ENCODE results near the gene RIPK1. TPM values are rescaled to one million over a fixed set of nuclear protein-coding genes. Genes with fewer than 3 reads are reported as not detected.

RIPK1 gene
- total and polyA plus RNA-seq, 2 donors (not counting 3 experiments of a cell fraction or from before 2014, with no cell fraction given) = 11.2 to 20.6 TPM

GRCh38 chr6:3157131-3157933 is 89.0 kb downstream of the RIPK1 start, which contains the start of gene TUBB2A:
TSS of gene TUBB2A (minus strand) at chr6:3157544. CDS start at chr6:3157463, 81 bp downstream.
- Histone ChIP-seq H4K20me1 (replicated peaks; ENCODE audit: control insufficient read depth, extremely low read depth, insufficient read depth, low read length) (no peaks in the 10 kb centered on the region), H3K27ac (ENCODE audit: insufficient read depth, low read depth, low read length) (peak within 1 kb of the TSS; percentile 74), H3K9me1 (replicated peaks; ENCODE audit: control insufficient read depth, extremely low read depth, insufficient read depth, low read length) (no peaks in the 10 kb centered on the region), H3K27me3 (ENCODE audit: control insufficient read depth in 2 of 2, insufficient read depth in 2 of 2, low read length in 2 of 2) (no peaks in the 10 kb centered on the region), H3K9ac (replicated peaks; ENCODE audit: extremely low read depth, insufficient read depth, low read length) (peak within 1 kb of the TSS; percentile 88), H3K79me2 (ENCODE audit: control insufficient read depth, insufficient read depth, low read length) (peaks cover 2% of the 10 kb centered on the region), H3K36me3 (ENCODE audit: control insufficient read depth in 2 of 2, extremely low read depth in 1 of 2, insufficient read depth in 2 of 2, low read length in 2 of 2) (peaks cover 0 to 8% of the 10 kb centered on the region in 2 experiments), H3K9me3 (replicated peaks; ENCODE audit: control insufficient read depth, insufficient read depth, low read length) (no peaks in the 10 kb centered on the region), H3K4me2 (ENCODE audit: insufficient read depth, low read length) (peak within 1 kb of the TSS; percentile 76), H2AFZ (ENCODE audit: low read depth, low read length) (peak within 1 kb of the TSS; percentile 50), H3K4me3 (replicated peaks in 1 of 3; ENCODE audit: insufficient read depth in 1 of 3, low read depth in 1 of 3, low read length in 3 of 3) (peak within 1 kb of the TSS; percentile 70 to 88 (median 84)), H3K4me1 (ENCODE audit: control insufficient read depth, extremely low read depth, insufficient read depth, low read length) (peaks cover 3% of the 10 kb centered on the region)
- DNase-seq (ENCODE audit: low read depth, low spot score) = peak; percentile 72
- TF ChIP-seq POLR2AphosphoS5 (IDR thresholded peaks at IDR 0.05; ENCODE audit: insufficient read depth, low read depth, low read length) (peak; percentile 99), MYC (IDR thresholded peaks at IDR 0.05; ENCODE audit: low read depth, low read length) (no peak), FOS (IDR thresholded peaks at IDR 0.05; ENCODE audit: borderline replicate concordance, insufficient read depth, low read length) (peak; percentile 23), GATA2 (IDR thresholded peaks at IDR 0.05; ENCODE audit: insufficient read depth, insufficient read length, low read depth, low read length) (no peak), POLR2A (IDR thresholded peaks at IDR 0.05; ENCODE audit: low read depth, low read length) (peak; percentile 98)
- TF ChIP-seq, protein P1, sequence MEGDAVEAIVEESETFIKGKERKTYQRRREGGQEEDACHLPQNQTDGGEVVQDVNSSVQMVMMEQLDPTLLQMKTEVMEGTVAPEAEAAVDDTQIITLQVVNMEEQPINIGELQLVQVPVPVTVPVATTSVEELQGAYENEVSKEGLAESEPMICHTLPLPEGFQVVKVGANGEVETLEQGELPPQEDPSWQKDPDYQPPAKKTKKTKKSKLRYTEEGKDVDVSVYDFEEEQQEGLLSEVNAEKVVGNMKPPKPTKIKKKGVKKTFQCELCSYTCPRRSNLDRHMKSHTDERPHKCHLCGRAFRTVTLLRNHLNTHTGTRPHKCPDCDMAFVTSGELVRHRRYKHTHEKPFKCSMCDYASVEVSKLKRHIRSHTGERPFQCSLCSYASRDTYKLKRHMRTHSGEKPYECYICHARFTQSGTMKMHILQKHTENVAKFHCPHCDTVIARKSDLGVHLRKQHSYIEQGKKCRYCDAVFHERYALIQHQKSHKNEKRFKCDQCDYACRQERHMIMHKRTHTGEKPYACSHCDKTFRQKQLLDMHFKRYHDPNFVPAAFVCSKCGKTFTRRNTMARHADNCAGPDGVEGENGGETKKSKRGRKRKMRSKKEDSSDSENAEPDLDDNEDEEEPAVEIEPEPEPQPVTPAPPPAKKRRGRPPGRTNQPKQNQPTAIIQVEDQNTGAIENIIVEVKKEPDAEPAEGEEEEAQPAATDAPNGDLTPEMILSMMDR (IDR thresholded peaks at IDR 0.05; ENCODE audit: extremely low read depth in 1 of 2, insufficient read depth in 1 of 2, low read depth in 1 of 2, low read length in 2 of 2) = peak; percentile 48 to 49
- peak; percentile 67 for FAIRE-seq
- intact Hi-C loops (cut with micrococcal nuclease) (loop anchor here (1.0 to 5.0 kb wide), 5 partner anchors 39 to 101 kb away; partner anchors contain the start of genes BPHL, PSMG4 and RIPK1), dilution Hi-C loops (cut with MboI; ENCODE audit: extremely low pct_ligation_motif_present, low sequenced_read_pairs) (no loop called here)
- POLR2A ChIA-PET = interaction anchor here (0.7 to 1.5 kb wide), 6 partner anchors 9 to 101 kb away, joined by 3 to 7 read pairs (median 4); no protein-coding TSS in a partner anchor
- CTCF ChIA-PET = interaction anchor here (0.6 to 3.9 kb wide), 22 partner anchors 8 to 575 kb away, joined by 3 to 45 read pairs (median 4); partner anchors contain the start of genes BPHL, NQO2 and PSMG4
- no TSS peak for BruUV-seq (replicated peaks)
